Fibroblast of skin of scalp (primary cell): ENCODE measurements around the gene CDH18.

Experiments used
- DNase-seq: peaks from one replicate; pipeline ENCODE4 v3.0.0-alpha.2; 2013

Gene CDH18

DNA sequence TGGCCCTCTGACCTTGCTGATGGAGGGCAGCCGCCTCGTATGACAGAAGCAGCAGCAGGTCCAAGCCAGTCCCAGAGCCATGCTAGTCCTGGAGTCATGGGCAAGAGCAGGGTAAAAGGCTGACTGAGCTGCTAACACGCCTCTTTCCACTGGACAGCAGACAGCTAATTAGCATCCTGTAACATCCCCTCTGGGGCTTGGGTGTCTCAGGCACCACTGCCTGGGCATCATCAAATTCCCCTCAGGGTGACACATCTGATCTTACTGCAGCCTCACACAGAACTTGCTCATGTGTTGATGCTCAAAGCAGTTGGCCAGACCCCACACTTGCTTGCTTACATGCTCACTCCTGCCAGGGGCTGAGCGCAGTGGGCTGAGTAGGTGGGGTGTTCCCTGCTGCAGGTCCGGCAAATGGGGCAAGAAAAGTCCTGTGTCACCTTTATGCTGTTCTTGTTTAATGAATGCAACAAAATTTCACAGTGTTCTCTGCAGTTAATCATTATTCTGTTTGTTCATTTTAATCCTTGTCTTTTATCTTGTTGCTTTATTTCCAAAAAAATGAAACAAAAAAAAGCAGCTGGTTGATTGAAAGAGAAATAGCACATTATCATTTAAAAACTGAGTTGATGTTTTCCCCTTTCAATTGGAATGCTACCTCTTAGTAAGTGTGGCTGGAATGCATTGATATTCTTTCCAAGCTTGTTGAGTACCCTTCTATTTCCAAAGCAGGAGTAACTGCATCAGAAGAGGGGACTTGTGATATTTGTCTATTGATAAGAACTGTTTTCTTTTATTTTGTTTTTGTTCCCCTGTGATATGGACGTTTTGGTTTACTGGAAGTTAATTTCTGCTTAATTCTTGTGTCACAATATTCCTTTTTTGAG, 254.1 kb downstream of the CDH18 start:
- DNase-seq, result no peak

DNA sequence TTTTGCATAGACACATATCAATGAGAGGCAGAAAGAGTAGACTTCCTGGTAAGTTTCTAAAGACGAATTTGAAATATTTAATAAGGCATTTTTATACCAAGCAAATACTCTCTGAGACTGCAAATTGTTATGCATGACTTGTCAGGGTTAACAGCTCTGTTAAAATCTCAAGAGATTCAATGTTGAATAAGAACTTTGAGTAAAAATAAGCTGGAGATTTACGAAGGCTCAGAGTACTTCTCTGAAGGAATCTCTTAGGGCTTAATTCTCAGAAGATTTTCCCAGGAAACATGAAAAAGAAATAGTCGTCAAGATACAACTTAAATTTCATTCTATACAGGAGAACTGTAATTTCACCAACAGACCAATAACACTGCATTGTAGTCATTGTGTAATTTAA, 259.4 kb downstream of the CDH18 start:
- DNase-seq, result no peak

DNA sequence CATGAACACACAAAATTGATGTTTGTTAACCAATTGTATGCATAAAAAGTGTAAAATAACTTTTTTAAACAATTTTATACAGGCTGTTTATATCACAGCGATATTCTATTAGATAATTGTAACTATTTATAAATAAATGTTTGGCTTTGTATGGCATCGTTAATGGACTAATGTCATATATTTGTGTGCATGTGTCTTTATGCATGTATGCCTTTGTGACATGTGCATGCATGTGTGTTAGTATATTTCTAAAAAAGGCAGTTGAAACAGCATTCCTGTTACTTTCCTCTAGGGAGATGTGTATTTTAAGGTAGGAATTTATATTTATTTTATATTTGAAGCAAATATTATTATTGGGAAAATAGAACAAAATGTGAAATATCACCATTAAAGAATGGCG, 268.9 kb downstream of the CDH18 start:
- DNase-seq, result no peak

DNA sequence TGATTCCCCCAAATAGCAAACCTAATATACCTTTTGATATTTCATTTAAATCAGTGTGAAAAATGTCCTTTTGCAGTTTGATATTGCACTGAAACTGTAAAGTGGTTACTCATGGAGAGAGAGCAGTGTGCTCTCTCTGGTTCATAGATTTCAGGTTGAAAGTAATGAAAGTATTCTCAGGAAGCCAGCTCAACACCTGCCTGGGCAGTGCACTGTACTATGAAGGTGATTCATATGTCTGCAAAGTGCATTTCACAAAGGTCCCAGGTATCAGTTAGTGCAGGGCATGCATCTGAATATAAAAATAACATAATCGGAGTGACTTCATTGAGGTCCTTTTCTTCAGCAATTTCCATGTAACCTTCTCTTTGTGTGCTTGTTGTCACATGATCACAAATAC, 274.3 kb downstream of the CDH18 start:
- DNase-seq, result no peak

DNA sequence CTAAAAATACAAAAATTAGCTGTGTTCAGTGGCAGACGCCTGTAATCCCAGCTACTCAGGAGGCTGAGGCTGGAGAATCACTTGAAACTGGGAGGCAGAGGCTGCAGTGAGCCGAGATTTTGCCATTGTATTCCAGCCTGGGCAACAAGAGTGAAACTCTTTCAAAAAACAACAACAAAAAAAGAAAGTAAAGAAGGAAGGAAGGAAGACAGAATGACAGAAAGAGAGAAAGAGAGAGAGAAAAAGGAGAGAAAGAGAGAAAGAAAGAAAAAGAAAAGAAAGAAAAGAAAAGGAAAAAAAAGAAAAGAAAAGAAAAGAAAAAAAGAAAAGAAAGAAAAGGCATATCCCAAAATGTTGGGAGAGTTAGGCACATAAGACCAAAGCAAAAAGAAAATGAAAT, 278.6 kb downstream of the CDH18 start:
- no peak for DNase-seq

DNA sequence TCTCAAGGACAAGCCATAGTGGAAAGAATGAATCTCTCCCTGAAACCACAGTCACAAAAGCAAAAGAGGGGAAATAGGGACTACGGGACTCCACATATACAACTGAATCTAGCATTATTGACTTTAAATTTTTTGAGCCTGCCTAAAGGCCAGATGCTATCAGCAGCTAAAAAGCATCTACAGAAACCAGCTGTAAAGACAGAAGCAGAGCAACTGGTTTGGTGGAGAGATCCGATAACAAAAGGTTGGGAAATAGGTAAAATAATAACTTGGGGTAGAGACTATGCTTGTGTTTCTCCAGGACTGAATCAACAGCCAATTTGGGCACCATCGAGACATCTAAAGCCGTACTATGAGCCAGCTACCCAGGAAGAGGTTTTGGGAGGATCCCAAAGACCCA, 281.2 kb downstream of the CDH18 start:
- no peak for DNase-seq

DNA sequence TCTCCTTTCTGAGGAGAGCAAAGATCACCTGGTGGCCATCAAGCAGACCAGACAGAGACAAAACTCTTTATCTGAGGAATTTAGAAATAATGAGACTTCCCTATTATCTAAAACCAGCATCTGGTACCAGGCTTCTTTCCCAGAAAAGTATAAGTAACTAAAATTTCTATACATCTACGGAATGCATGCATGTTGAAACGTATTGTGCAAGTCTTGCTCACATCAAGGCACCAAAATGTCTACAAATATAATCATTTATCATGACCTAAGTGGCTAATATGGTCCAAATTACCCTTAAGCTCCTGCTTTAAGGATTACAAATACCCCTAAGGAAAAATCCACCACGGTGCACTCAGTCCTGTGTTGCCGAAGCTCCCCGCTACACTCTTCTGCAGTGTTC, 286.3 kb downstream of the CDH18 start:
- DNase-seq, result no peak

DNA sequence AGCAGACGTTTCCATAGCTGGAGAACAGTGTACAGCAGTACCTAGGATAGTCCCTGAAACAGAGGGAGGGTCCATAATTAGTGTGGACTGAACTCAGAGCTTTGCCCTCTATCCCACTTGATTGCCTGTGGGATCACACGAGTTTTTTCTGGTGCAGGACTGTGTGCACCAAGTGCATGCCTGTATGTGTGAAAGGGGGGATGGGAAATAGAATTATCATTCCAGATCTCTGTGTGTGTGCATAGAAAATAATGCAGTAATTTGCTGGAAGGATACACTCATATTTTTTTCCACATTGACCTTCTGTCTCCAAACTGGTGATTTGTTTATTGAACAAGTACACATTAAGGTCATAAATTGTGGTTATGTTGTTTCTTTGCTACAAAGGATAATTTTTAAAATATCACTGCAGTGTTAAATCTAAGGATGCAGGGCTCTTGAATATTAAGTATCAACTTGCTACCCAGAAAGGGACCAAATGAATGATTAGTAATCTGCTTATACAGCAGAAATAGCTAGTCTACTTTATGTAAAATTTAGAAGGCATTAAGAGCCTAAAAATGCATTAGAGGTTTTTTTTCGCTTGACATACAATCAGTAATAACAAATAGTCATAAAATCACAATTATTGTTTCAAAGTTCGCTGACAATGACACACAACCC, 292.9 kb downstream of the CDH18 start:
- DNase-seq, result no peak

DNA sequence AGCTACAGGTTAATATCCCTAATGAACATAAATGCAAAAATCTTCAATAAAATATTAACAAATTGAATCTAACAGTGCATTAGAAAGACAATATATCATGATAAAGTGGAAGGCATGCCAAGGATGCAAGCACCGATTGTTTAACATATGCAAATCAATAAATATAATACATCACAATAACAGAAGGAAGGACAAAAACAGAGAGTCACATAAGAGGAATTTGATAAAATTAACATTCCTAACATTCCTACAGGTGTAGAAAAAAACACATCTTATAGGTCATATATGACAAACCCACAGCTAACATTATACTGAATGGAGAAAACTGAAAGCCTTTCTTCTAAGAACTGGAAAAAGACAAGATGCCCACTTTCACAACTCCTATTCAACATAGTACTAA, 297.0 kb downstream of the CDH18 start:
- DNase-seq, result no peak

DNA sequence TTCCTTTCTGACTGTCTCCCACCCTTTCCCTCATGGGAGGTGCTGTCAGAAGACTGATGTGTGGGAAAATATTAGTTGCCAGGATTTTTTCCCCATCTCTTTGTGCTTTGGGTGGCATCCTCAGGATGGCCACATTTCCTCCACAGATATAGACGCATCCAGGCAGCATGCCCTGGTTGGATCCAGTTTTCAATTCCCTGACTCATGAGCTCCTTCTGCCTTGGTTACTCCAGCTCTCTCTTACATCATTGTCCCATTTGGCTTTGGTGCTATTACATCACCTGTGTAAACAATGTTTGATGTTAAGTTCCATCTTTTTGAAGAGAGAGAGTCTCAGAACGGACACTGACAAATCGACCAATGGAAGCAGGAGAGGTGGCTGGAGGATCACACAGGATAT, 302.5 kb downstream of the CDH18 start:
- no peak for DNase-seq

DNA sequence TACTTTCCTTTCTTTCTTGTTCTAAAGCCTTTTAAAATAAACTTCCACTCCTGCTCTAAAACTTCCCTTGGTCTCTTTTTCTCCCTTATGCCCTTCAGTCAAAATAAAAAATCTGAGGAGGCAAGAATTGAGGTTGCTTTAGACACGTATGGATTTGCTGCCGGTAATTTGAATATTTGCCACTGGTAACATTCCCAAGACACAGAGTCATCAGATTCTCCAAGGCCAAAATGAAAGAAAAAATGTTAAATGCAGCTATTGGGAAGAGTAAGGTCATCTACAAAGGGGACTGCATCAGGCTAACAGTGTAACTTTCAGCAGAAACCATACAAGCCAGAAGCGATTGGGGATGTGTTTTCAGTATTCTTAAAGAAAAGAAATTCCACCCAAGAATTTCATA, 311.1 kb downstream of the CDH18 start:
- DNase-seq, result peak; percentile 19

DNA sequence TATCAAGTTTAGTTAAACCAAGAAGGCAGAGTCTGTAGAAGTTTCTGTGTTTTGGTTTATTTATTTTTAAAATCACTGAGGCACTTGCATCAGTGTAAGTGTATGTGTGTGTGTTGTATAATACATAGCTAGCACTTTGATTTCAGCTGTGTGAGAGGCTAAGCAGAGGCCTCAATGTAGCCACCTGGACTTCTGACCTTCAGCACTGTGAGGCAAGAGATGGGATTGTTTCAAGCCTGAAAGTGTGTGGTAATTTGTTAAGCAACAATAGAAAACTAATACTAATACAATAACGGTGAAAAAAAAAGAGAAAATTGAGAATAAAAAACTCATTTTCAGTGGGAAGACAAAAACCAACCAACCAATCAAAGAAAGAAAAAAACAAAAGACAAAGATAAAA, 327.3 kb downstream of the CDH18 start:
- DNase-seq, result no peak

DNA sequence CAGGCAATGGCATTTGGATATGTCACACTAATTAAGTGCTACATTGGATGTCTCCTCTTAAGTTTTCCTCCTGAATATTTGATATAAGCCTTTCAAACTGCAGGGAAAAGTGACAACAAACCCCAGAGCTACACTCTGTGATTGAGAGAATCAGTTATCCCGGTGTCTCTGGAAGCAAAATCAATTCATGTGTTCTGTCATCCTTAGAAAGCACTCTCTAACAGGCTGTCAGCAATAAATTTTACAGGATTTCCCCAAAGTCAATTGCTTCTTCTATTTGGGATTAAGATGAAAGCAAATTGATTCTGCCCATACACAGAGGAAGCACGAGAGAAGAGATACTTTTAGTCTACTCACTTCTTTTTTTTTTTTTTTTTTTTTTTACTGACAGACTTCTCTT, 332.4 kb downstream of the CDH18 start:
- DNase-seq, result no peak

DNA sequence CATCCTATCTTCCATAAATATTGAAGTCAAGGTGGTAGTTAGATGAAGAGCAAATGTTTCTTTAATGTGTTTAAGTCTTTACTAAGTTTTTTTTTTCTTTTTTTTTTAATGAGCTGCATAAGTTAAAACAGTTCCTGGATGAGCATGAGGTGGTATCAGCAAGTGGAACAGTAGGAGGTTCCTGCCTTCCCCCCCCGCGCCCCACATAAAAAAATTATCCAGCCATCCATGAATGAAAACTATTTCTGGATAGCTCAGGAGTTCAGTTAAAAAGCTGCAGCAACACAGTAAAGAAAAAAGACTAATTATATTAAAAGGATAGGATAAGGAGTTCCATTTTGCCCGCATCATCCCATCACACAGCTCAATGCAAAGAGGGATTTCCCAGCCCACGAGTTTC, 349.5 kb downstream of the CDH18 start:
- DNase-seq, result no peak

DNA sequence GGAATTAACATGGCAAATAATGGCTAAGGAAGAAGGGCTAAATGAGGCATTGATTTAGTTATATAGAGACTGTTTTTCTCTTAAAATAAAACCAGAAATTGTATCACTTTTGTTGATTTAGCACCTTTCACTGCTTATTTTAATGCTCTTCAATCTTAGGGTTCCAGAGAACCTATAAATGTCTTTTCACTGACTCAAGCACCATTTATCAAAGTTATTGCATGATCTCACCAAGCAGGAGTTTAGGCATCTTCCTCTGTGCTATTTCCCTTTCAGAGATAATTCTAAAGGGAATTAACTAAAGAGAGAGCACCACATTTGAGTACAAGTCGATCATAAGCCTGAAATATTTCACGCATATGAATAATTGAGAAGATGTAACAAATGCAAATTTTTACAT, 357.1 kb downstream of the CDH18 start:
- DNase-seq, result no peak

DNA sequence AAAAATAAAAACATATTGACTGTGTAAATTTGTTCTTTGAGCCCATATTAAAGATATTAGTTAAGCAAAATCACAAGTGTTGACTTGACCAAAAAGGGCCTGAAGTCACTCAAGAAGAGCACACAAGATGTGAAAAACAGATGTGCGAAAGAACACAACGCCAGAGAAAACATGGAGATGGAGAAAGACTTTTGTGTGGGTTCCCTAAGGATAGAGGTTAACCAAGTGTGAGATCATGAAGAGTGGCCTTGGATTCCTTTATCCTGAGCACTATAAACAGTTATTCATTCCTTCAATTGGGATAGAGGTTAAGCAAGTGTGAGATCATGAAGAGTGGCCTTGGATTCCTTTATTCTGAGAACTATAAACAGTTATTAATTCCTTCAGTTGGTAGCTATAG, 361.8 kb downstream of the CDH18 start:
- no peak for DNase-seq

DNA sequence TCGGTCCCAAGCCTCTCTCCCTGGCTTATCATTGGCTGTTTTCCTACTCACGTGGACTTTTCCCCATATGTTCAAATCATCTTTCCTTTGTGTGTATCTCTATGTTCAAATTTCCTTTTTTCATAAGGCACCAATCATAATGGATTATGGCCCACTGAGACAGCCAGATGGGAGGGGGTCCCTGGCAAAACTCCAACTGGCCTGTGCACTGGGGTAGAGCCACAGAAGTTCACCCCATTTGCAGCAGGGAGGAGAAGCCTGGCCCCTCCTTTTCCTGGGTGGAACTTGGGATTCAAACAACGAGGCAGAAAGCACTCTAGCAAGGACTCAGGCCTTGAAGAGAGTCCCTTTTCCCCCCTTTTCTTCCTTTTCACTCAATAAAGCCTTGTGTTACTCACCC, 362.4 kb downstream of the CDH18 start:
- DNase-seq, result no peak

DNA sequence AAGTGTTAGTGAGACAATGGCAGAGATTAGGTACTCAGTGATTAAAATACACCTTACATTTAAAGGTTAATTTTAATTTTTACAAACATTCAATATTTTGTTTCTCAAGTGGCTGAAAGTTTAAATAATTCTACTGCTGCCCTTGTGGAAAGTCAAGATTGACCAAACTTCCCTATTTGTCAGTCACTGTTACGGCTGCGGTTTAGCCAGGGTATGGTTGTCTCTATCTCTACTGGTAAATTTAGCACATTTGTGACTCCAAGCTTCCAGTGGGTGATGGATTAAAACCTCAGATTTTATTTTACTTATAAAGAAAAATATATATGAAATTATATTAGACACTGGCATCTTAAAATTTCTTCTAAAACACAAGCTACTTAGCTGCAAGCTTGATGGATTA, 368.4 kb downstream of the CDH18 start:
- DNase-seq, result no peak

DNA sequence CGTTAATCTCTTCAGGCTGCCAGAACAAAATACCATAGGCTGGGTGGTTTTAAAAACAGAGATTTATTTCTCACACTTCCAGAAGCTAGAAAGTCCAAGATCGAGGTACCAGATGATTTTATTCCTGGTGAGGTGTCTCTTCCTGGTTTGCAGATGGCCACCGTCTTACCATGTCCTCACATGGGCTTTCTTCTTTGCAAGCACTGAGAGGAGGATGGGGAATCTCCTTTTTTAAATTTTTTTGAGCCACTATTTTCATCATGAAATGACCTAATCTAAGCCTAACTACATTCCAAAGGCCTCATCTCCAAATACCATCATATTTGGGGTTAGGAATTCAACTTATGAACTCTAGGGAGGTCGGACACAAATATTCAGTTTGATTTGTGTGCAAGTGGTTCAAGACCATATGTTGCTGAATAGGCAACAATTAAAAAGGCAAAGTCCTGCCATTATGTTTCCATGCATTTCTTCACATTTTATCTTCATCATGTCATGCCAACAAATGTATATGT, 371.2 kb downstream of the CDH18 start:
- peak; percentile 5 for DNase-seq

DNA sequence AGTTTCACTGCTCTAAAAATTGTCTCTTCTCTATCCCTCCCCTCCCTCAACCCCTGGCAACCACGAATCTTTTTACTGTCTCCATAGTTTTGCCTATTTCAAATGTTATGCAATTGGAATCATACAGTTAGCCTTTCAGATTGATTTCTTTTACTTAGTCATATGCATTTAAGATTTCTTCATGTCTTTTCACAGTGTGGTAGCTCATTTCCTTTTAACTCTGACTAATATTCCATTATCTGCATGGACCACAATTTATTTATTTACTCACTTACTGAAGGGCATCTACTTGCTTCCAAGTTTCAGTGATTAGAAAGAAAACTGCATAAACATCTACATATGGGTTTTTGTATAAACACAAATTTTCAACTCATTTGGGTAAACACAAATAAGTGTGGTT, 372.3 kb downstream of the CDH18 start:
- DNase-seq, result no peak

DNA sequence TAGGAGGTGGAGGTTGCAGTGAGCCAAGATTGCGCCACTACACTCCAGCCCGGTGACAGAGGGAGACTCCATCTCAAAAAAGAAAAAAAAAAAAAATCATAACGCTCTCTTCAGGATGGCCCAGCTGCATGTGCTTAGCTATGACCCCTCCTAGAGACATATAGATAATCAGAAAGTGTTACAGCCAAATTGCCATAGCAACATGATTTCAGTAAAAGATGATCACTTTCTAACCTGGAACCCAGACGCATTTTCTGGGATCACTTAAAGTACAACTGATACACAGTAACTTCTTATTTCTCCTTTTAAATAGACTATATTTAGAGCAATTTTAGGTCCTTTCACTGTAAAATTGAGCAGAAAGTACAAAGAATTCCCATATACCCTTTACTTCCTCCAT, 372.9 kb downstream of the CDH18 start:
- DNase-seq, result no peak

DNA sequence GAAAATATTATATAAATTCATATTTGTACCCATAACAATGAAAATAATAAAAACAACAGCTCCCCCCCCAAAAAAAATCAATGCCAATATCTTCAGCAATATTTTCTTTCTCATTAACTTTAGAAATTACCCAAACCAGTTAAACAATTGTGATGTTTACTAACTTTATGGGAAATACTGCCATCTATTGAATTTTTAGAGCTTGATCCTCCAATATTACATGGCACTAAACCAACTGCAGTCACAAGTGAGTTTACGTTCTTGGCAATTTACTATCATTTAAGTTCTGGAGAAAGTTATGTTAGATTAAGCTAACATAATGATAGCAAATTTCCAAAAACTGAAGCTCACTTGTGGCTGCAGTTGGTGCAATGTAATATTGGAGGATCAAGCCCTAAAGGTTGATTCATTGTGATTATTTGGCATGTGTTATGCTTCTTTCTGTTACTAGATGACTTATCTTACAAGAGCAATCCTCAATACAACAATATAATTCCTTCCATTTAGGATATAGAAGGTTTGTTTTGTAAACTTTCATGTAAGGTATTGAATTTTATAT, 379.5 kb downstream of the CDH18 start:
- no peak for DNase-seq

DNA sequence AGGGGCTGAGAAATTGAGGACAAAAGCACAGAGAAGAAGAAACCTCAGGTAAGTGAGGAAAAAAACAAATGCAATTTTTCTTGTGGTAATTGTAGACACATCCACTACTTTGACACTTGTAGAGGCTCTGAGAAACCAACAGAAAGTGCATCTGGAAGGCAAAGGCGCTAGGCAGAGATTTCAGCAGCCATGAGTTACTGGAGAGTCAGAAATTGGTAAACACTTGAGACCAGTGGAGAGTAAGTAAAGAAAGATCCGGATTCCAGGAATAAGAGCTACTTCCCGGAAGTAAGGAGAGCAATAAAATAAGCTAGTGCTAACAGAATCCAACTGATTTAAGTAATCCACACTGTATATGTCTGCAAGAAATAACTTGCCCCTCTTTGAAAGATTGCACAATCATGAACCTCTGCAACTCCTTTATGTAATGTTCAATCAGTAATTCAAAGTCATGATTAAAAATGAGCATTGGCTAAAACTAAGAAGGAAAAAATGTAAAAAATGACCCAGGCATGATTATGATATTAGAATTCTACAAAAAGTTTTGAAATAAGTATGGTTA, 382.1 kb downstream of the CDH18 start:
- DNase-seq, result no peak

DNA sequence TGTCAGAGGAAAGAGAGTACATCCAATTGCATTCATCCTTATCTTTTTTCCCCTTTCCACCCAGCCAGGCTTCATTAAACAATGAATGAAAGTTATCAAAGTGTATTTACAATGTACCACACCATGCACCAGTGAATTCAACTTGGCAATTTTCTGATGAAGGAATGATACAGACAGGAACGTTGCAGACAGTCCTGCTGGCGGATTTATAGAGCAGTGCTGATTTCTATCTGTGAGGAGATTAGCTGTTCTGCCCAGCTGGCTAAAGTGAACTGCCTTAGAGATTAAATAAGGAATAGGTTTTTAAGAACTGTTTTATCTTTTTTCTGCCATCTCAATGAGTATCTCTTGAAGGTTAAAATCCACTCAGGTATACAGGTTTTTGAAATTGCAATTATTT, 403.9 kb downstream of the CDH18 start:
- DNase-seq, result no peak
